Myocyte (in vitro differentiated cells): ENCODE measurements around the gene CTNNA1. TPM values are rescaled to one million over a fixed set of nuclear protein-coding genes. Genes with fewer than 3 reads are reported as not detected.
"Not testable (repeated sequence)": the region's sequence is repeated elsewhere in the genome, so short reads cannot be mapped to it uniquely, and the experiment has no call there.

ENCODE experiments used
- DNase-seq: peaks from one replicate; pipeline ENCODE4 v3.0.0-alpha.2; 2012; ENCODE audit warnings: low read depth
- total RNA-seq: library from RNA; depleted of rRNA; stranded (reverse); fragments of >200 nt; gene quantifications from 2 replicates; pipeline ENCODE4 v1.2.3, GENCODE V29; 2014

CTNNA1 gene
- total RNA-seq, 1 donor from 2014 or later = 787 TPM

- DNase-seq = no peak
Observed at GRCh38 chr5:138757061-138757776, 4.0 kb downstream of the CTNNA1 start.

GRCh38 chr5:138760448-138761110 lies 7.4 kb downstream of the CTNNA1 start:
- no peak for DNase-seq

GRCh38 chr5:138761115-138761514 lies 7.9 kb downstream of the CTNNA1 start:
- DNase-seq = not testable (repeated sequence)

DNA sequence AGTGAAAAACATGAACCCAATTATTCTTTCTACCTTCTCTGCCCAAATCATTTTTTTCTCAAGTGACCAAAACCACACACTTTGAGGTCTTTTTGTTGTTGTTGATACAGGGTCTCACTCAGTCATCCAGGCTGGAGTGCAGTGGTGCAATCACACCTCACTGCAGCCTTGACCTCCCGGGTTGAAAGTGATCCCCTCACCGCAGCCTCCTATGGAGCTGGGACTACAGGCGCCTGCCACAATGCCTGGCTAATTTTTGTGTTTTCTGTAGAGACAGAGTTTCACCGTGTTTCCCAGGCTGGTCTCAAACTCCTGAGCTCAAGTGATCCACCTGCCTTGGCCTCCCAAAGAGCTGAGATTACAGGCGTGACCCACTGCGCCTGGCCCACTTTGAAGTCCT lies 8.4 kb downstream of the CTNNA1 start:
- DNase-seq = not testable (repeated sequence)

DNA sequence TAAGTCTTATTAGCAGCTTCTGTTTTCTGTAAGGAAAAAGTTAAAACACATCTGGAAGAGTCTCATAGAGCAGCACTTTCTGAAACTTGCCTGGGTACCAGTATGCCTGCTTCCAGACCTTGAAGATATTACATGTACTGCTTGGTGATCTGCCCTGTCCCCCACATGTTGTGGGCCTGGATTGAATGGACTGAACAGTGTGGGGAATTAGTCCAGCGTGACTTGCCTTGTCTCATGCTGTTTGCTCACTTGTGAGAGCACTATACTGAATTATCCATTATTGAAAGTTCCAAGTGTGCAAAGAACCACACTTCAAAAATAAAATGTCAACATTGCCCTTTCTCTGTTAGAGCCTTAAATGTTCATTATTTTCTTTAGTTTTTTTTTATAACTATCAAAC lies 8.9 kb downstream of the CTNNA1 start:
- no peak for DNase-seq

DNA sequence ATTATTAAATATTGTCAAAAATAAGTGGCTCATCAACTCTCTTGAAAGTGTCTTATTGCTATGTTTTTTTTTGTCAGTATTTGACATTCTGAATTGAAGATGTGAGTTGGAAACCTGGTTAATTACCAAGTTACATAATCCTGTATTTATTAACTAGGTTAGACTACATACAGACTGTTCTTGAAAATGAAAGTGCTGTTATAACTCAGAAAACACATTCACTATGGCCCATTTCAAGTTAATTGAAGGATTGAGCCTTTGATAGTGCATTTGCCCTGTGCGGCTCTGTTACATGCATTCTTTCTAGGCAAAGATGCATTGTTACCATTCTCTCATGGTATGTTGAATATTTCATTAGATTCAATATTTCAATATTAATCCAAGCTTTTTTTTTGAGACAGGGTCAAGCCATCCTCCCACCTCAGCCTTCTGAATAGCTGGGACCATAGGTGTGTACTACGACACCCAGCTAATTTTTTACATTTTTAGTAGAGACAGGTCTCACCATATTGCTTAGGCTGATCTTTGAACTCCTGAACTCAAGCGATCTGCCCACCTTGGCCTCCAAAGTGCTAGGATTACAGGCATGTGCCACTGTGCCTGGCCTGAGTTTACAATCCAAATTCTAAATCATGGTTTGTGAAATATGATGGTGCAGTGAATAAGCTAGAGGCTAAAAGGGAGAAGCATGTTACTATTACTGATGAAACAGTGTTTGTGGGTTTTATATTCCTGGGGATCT lies 10.0 kb downstream of the CTNNA1 start:
- DNase-seq = no peak

GRCh38 chr5:138770291-138770690 lies 17.1 kb downstream of the CTNNA1 start:
- DNase-seq = no peak

DNA sequence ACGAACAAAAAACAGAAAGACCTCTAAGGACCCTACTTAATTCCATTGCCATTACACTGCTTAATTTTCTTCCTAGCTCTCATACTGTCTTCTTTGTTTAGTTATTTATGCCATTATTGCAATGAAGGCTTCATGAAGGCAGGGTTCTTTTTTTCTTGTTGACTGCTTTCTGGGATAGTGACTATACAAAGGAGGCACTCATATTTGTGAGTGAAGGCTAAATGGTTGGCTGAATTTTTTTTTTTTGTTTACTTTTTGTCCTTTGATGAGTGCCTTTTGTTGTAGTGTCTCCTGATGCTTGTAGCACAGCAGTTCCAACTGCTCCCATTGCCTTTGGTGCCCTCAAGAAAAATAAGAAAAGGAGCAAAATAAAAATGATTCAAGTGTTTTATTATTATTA lies 17.8 kb downstream of the CTNNA1 start:
- no peak for DNase-seq

GRCh38 chr5:138772986-138773594 lies 19.9 kb downstream of the CTNNA1 start:
- DNase-seq = no peak

- DNase-seq = not testable (repeated sequence)
Observed at GRCh38 chr5:138773624-138774023, 20.4 kb downstream of the CTNNA1 start.

DNA sequence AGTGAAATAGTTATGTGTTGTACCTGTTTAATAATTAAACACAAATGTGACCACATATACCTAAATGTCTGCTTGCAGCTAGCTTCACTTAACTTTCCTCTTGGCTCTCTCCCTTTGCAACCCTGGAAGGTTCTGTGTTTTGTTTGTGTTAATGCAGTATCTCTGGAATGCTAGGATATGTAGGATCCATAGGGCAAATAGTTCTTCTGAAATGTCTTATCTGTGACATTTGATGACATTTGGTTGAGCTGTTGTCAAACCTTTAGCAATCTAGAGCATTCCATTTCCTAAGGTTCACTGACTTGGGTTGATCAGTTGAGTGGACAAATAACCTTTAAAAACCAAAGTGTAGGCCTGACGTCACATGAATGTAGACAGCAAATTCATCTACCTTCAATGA lies 21.8 kb downstream of the CTNNA1 start:
- no peak for DNase-seq

- DNase-seq = no peak
Observed at GRCh38 chr5:138778234-138778633, 25.0 kb downstream of the CTNNA1 start.

DNA sequence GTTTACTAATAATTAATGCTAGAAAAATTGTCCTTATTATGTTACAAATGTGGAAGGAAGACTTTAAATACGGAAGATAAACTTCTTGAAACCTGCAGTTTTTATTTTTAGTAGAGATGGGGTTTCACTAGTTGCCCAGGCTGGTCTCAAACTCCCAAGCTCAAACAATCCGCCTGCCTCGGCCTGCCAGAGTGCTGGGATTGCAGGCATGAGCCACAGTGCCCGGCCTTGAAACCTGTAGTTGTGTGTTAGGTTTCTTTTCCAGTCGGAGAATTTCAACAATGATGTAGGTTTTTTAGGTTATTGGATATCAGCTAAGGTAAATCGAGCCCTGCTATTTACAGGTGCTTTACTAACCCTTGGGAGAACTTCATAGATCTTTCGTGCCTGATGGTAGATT lies 30.8 kb downstream of the CTNNA1 start:
- no peak for DNase-seq

DNA sequence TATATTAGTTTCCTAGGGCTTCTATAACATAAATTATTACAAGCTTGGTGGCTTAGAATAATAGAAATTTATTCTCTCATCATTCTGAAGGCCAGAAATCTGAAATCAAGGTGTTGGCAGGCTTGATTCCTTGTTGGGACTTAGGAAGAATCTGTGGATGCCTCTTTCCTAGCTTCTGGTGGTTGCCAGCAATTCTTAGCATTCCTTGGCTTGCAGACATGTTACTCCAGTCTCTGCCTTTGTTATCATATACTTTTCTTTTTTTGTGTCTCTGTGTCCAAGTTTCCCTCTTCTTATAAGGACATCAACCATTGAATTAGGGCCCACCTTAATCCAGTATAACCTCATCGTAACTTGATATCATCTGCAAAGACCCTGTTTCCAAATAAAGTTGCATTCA lies 31.4 kb downstream of the CTNNA1 start:
- DNase-seq = no peak

GRCh38 chr5:138789771-138790242 lies 36.6 kb downstream of the CTNNA1 start:
- peak; percentile 42 for DNase-seq

DNA sequence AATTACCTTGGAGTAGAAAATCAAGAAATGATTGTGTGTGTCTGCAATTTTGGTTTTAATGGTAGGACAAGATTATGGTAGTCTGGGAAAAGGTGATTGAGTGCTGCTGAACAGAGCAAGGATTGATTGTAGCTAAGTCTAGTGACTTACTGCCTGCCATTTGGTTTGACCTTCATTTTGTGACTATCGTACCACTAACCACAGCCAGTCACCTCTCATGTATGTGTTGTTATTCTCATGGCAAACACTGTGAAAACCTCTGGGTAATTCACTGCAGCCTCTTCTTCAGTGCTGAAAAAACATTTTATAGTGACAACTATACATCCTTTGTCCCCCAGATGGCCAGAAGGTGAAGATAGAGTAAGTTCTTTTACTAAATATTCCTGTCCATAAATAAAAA lies 37.5 kb downstream of the CTNNA1 start:
- DNase-seq = peak; percentile 32

DNA sequence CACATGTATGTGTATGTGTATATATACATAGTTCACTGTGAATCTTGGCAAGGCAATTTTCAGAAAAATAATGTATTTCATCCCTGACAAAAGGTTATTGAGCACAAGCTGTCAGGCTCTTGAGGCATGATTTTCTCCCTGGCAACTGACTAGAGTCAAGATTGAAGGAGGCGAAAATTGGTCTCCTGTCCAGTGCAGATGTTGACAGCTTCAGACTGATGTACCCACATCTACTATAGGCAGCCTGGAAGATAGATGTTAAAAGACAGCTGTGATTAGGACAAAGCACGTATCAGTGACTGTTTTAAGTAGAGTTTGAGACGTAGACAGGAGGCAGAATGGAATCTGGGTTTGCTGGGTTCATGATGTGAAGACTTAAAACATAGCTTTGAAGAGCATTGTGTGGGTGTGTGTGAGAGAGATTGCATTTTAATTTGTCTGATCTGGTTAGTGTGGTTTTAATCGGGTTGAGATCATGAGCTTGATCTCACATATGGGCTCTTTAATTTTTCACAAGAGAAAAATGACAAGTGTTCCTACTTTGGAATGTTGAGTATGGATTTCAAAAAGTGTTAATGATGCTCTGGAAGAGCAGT lies 39.1 kb downstream of the CTNNA1 start:
- peak; percentile 12 for DNase-seq

DNA sequence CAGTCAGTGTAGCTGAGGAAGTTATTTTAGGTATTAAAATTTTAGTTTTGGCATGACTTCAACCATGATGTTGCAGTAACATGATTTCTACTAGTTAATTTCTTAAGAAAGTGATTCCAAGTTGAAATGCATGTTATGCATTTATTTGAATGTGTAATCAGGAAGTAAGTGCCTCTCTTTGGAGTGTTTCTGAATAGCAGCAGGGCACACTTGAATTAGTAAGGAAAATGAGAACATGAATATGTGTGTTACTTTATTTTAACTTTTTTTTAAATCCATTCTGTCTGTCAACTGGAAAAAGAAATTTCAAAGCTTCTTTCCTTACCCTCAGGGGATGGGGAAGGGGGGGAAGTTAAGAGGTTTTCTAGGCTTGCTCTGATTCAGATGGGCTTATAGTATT lies 40.4 kb downstream of the CTNNA1 start:
- DNase-seq = no peak

DNA sequence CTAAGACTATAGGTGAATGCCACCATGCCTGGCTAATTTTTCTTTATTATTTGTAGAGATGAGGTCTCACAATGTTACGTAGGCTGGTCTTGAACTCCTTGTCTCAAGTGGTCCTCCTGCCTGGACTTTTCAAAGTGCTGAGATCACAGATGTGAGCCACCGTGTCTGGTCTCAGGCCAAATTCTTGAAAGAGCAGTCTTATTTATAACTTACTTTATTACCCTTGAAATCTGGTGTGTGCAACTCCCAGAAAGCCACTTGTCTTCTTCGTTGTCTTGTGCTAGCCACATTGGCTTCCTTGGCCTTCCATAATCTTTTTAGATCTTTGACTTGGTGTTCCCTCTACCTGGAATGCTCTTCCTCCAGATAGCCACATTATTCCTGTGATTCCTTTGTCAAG lies 50.1 kb downstream of the CTNNA1 start:
- peak; percentile 50 for DNase-seq

DNA sequence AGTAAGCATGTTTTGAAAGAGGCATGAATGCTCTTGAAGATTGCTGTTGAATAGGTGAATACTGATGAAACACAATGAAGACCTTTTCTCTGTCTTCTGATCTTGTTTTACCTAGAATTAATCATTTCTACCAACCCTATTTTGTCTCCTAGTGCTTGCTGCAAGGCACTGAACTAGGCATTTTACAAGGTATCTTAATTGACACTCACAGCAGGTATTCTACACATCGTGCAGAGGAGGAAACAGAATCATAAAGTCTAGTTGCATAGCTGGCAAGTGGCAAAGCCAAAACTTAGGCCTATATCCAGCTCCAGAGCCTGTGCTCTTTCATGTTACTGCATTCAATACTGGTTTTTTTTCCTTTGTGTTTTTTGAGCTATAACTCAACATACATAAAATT lies 50.7 kb downstream of the CTNNA1 start:
- DNase-seq = no peak

DNA sequence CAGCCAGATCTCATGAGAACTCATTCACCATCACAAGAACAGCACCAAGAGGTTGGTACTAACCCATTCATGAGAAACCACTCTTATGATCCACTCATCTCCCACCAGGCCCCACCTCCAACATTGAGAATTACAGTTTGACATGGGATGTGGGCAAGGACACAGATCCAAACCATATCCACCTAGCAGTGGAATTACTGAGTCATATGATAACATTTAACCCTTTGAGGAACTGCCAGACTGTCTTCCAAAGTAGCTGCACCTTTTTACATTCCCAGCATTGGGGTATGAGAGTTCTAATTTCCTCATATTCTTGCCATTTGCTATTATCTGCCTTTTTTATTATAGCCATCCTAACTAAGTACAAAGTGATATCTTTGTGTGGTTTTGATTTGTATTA lies 51.9 kb downstream of the CTNNA1 start:
- DNase-seq = no peak
